ENCODE results near the gene KCNK1.

Gene KCNK1

DNA sequence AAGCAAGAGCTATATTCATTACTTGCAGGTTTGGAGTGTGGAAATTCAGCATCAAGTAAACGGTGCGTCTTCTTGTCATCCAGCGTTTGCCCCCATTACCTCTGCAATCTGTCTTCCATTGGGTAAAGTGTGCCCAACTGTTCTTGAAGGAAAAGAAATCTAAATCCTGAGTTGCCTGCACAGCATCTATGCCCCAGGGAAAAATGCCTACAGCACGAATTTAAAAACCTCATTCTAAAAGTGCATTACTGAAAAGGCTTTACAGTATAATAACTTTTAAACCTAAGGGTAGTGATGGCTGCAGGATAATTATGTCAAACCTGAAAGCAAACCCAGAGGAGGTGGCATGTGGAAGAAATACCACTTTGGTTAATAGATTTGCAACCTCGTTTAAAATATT lies 37.2 kb downstream of the KCNK1 start:
- TF ChIP-seq, protein P1, sequence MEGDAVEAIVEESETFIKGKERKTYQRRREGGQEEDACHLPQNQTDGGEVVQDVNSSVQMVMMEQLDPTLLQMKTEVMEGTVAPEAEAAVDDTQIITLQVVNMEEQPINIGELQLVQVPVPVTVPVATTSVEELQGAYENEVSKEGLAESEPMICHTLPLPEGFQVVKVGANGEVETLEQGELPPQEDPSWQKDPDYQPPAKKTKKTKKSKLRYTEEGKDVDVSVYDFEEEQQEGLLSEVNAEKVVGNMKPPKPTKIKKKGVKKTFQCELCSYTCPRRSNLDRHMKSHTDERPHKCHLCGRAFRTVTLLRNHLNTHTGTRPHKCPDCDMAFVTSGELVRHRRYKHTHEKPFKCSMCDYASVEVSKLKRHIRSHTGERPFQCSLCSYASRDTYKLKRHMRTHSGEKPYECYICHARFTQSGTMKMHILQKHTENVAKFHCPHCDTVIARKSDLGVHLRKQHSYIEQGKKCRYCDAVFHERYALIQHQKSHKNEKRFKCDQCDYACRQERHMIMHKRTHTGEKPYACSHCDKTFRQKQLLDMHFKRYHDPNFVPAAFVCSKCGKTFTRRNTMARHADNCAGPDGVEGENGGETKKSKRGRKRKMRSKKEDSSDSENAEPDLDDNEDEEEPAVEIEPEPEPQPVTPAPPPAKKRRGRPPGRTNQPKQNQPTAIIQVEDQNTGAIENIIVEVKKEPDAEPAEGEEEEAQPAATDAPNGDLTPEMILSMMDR (IDR thresholded peaks at IDR 0.05) = no peak
- no peak overlapping the region for H3K9ac ChIP-seq
- H3K4me2 ChIP-seq (ENCODE audit: low read length) = no peak overlapping the region
- no peak overlapping the region for H3K27ac ChIP-seq
- no peaks in the 10 kb centered on the region for H3K4me1 ChIP-seq
- H3K27me3 ChIP-seq (ENCODE audit: control insufficient read depth, insufficient read depth, low read length) = no peaks in the 10 kb centered on the region
- no peak overlapping the region for H3K4me3 ChIP-seq (ENCODE audit: low read depth, low read length)
- no peaks in the 10 kb centered on the region for H3K79me2 ChIP-seq
- no peak overlapping the region for H2AFZ ChIP-seq
- H3K36me3 ChIP-seq (ENCODE audit: control insufficient read depth, insufficient read depth, low read length) = no peaks in the 10 kb centered on the region
- H3K9me3 ChIP-seq (ENCODE audit: control insufficient read depth, low read length) = no peaks in the 10 kb centered on the region

DNA sequence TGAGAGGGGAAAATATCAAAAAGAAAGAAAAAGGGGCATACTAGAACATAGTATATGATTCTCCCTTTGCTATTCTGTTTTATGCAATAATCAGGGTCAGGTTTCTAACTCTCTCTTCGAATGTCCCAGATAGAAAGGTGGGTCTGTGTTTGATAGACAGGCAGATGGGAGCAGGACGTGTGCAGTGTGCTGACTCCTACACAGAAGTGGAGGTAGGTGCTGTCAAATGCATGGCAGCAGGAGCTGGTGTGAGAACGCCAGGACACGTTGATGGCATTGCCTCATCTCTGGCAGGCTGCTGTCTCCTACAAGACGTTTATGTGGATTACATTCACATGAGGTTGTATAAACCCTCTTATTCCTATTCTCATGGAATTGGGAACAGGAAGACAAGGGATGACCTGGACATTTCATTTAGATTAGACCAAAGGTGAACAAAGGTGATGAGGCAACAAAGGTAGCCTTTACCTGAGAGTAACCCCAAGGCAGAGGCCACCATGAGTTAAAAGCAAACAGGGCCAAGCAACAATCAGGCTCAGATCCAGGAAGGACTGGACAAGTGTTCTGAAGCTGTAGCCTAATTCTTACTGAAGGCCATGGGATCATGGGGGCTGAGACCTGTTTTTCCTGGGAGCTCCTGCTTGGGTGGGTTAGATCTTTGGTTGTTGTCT lies 37.8 kb downstream of the KCNK1 start:
- H3K27ac ChIP-seq = no peak overlapping the region
- TF ChIP-seq, protein P1 (IDR thresholded peaks at IDR 0.05) = no peak
- H2AFZ ChIP-seq = no peak overlapping the region
- H3K36me3 ChIP-seq (ENCODE audit: control insufficient read depth, insufficient read depth, low read length) = no peaks in the 10 kb centered on the region
- no peak overlapping the region for H3K4me2 ChIP-seq (ENCODE audit: low read length)
- no peak overlapping the region for H3K9ac ChIP-seq
- no peaks in the 10 kb centered on the region for H3K27me3 ChIP-seq (ENCODE audit: control insufficient read depth, insufficient read depth, low read length)
- no peaks in the 10 kb centered on the region for H3K9me3 ChIP-seq (ENCODE audit: control insufficient read depth, low read length)
- H3K79me2 ChIP-seq = no peaks in the 10 kb centered on the region
- no peak overlapping the region for H3K4me3 ChIP-seq (ENCODE audit: low read depth, low read length)
- no peaks in the 10 kb centered on the region for H3K4me1 ChIP-seq

DNA sequence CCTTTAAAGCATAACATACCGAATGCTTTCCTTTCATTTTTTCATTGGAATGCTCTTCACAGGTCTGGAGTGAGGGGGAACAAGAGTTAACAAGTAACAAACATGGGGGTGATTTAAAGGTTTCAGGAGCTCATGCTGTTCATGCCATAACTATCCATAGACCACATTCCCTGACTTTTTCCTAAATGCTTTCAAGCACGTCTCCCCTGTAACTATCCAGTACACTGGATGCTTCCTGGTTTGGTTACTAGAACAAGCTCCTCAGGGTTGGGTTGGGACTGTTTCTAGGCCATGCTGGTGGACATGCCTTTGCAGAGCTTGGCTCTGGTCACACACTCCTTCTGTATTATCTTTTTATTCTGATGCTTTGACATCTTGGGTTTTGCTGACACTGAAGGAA lies 38.6 kb downstream of the KCNK1 start:
- TF ChIP-seq, protein P1 (IDR thresholded peaks at IDR 0.05) = no peak
- no peak overlapping the region for H3K4me2 ChIP-seq (ENCODE audit: low read length)
- H3K27me3 ChIP-seq (ENCODE audit: control insufficient read depth, insufficient read depth, low read length) = no peaks in the 10 kb centered on the region
- H3K4me1 ChIP-seq = no peaks in the 10 kb centered on the region
- no peaks in the 10 kb centered on the region for H3K79me2 ChIP-seq
- no peaks in the 10 kb centered on the region for H3K36me3 ChIP-seq (ENCODE audit: control insufficient read depth, insufficient read depth, low read length)
- no peak overlapping the region for H3K4me3 ChIP-seq (ENCODE audit: low read depth, low read length)
- H3K9ac ChIP-seq = no peak overlapping the region
- no peak overlapping the region for H3K27ac ChIP-seq
- no peaks in the 10 kb centered on the region for H3K9me3 ChIP-seq (ENCODE audit: control insufficient read depth, low read length)
- no peak overlapping the region for H2AFZ ChIP-seq

DNA sequence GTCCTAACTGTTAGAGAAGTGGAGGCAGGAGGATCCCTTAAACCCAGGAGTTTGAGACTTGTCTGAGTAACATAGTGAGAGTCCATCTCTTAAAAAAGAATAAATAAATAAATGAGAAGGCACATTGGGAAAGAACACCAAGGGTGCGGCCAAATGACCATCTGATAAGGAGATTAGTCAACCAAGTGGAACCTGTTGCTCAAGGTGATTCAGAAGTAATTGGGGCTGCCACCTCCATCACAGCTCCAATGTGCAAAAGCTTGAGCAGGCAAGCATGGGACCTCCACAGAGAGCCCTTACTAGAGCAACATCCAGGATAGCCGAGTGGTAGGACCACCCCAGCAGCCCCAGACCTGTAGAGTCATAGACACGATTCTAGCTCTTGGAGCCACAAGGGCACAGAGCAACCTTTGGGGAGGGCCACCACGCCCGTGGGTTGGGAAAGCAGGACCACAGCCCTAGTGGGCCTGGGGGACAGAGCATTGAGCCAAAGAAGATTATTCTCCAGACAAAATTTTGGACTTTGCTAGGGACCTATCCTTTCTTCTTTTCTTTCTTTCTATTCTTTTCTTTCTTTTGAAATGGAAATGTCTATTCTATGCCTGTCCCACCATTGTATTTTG lies 40.9 kb downstream of the KCNK1 start:
- H3K27me3 ChIP-seq (ENCODE audit: control insufficient read depth, insufficient read depth, low read length) = no peaks in the 10 kb centered on the region
- no peak overlapping the region for H3K27ac ChIP-seq
- no peak overlapping the region for H3K4me2 ChIP-seq (ENCODE audit: low read length)

More for the DNA sequence above, 40.9 kb downstream of the KCNK1 start:
- H3K36me3 ChIP-seq (ENCODE audit: control insufficient read depth, insufficient read depth, low read length) = no peaks in the 10 kb centered on the region
- H3K9ac ChIP-seq = no peak overlapping the region
- no peaks in the 10 kb centered on the region for H3K79me2 ChIP-seq
- no peaks in the 10 kb centered on the region for H3K4me1 ChIP-seq
- no peaks in the 10 kb centered on the region for H3K9me3 ChIP-seq (ENCODE audit: control insufficient read depth, low read length)
- no peak overlapping the region for H3K4me3 ChIP-seq (ENCODE audit: low read depth, low read length)
- no peak overlapping the region for H2AFZ ChIP-seq
- TF ChIP-seq, protein P1 (IDR thresholded peaks at IDR 0.05) = no peak

All from parathyroid adenoma (tissue), 2 donors.